ENCODE results near the gene LPCAT1. TPM values are rescaled to one million over a fixed set of nuclear protein-coding genes. Genes with fewer than 3 reads are reported as not detected.

LPCAT1 gene
- total and polyA plus RNA-seq, 2 of the 13 experiments (the other 11 are each of a cell fraction or from before 2014, with no cell fraction given), result 29.8 to 90.6 TPM

DNA sequence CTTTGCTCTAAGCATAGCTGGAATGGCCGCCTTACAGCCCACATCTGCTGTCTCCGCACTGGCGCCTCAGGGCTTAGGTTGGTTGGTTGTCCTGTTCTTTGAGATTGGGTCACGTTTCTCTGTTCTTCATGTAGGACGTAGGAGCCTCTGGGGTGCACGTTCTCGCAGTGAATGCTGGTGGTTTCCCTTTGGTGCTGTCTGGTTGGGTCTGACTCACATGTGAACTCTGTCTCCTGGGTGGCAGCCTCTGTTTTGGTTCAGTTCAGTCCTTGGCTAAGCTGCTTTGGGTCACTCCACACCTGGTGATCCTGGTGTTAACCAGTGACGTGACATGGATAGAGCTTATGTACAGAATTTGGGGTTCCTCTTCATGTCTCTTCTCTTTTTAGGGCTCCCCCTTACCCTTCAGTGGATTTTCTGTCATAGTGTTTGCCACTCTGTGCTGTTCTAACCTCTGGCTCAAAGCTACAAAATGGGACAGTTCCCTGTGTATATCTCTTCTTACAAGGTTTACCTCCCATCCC is 12.6 kb upstream of the LPCAT1 start (continued):
- TF ChIP-seq, protein P1, sequence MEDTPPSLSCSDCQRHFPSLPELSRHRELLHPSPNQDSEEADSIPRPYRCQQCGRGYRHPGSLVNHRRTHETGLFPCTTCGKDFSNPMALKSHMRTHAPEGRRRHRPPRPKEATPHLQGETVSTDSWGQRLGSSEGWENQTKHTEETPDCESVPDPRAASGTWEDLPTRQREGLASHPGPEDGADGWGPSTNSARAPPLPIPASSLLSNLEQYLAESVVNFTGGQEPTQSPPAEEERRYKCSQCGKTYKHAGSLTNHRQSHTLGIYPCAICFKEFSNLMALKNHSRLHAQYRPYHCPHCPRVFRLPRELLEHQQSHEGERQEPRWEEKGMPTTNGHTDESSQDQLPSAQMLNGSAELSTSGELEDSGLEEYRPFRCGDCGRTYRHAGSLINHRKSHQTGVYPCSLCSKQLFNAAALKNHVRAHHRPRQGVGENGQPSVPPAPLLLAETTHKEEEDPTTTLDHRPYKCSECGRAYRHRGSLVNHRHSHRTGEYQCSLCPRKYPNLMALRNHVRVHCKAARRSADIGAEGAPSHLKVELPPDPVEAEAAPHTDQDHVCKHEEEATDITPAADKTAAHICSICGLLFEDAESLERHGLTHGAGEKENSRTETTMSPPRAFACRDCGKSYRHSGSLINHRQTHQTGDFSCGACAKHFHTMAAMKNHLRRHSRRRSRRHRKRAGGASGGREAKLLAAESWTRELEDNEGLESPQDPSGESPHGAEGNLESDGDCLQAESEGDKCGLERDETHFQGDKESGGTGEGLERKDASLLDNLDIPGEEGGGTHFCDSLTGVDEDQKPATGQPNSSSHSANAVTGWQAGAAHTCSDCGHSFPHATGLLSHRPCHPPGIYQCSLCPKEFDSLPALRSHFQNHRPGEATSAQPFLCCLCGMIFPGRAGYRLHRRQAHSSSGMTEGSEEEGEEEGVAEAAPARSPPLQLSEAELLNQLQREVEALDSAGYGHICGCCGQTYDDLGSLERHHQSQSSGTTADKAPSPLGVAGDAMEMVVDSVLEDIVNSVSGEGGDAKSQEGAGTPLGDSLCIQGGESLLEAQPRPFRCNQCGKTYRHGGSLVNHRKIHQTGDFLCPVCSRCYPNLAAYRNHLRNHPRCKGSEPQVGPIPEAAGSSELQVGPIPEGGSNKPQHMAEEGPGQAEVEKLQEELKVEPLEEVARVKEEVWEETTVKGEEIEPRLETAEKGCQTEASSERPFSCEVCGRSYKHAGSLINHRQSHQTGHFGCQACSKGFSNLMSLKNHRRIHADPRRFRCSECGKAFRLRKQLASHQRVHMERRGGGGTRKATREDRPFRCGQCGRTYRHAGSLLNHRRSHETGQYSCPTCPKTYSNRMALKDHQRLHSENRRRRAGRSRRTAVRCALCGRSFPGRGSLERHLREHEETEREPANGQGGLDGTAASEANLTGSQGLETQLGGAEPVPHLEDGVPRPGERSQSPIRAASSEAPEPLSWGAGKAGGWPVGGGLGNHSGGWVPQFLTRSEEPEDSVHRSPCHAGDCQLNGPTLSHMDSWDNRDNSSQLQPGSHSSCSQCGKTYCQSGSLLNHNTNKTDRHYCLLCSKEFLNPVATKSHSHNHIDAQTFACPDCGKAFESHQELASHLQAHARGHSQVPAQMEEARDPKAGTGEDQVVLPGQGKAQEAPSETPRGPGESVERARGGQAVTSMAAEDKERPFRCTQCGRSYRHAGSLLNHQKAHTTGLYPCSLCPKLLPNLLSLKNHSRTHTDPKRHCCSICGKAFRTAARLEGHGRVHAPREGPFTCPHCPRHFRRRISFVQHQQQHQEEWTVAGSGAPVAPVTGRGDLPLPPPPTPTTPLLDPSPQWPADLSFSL (CRISPR knock-in tag; IDR thresholded peaks at IDR 0.05), result 0 out of 2 replicates have a peak, but pooled peaks have one; percentile 31
- TF ChIP-seq HDAC2 (CRISPR knock-in tag; IDR thresholded peaks at IDR 0.05) (peak; percentile 25; the same call in 1 of the 2 replicates), CREB1 (IDR thresholded peaks at IDR 0.05) (peak; percentile 66), CREB1 (CRISPR knock-in tag; IDR thresholded peaks at IDR 0.05) (peak; percentile 39), SOX6 (IDR thresholded peaks at IDR 0.05) (no peak), SOX6 (CRISPR knock-in tag; IDR thresholded peaks at IDR 0.05) (0 out of 2 replicates have a peak, but pooled peaks have one; percentile 20), RARA (CRISPR knock-in tag; IDR thresholded peaks at IDR 0.05) (peak; percentile 47; the same call in 1 of the 2 replicates), CBX5 (CRISPR knock-in tag; IDR thresholded peaks at IDR 0.05; ENCODE audit: borderline replicate concordance) (no peak), MEIS1 (CRISPR knock-in tag; IDR thresholded peaks at IDR 0.05; ENCODE audit: borderline replicate concordance) (no peak), HOXA3 (CRISPR knock-in tag; IDR thresholded peaks at IDR 0.05) (peak; percentile 21; the same call in 1 of the 2 replicates), CCDC6 (CRISPR knock-in tag; IDR thresholded peaks at IDR 0.05) (no peak)
- TF ChIP-seq, protein P2, sequence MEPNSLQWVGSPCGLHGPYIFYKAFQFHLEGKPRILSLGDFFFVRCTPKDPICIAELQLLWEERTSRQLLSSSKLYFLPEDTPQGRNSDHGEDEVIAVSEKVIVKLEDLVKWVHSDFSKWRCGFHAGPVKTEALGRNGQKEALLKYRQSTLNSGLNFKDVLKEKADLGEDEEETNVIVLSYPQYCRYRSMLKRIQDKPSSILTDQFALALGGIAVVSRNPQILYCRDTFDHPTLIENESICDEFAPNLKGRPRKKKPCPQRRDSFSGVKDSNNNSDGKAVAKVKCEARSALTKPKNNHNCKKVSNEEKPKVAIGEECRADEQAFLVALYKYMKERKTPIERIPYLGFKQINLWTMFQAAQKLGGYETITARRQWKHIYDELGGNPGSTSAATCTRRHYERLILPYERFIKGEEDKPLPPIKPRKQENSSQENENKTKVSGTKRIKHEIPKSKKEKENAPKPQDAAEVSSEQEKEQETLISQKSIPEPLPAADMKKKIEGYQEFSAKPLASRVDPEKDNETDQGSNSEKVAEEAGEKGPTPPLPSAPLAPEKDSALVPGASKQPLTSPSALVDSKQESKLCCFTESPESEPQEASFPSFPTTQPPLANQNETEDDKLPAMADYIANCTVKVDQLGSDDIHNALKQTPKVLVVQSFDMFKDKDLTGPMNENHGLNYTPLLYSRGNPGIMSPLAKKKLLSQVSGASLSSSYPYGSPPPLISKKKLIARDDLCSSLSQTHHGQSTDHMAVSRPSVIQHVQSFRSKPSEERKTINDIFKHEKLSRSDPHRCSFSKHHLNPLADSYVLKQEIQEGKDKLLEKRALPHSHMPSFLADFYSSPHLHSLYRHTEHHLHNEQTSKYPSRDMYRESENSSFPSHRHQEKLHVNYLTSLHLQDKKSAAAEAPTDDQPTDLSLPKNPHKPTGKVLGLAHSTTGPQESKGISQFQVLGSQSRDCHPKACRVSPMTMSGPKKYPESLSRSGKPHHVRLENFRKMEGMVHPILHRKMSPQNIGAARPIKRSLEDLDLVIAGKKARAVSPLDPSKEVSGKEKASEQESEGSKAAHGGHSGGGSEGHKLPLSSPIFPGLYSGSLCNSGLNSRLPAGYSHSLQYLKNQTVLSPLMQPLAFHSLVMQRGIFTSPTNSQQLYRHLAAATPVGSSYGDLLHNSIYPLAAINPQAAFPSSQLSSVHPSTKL (CRISPR knock-in tag; IDR thresholded peaks at IDR 0.05), result peak; percentile 10; the same call in 1 of the 2 replicates
- TF ChIP-seq, protein P3, sequence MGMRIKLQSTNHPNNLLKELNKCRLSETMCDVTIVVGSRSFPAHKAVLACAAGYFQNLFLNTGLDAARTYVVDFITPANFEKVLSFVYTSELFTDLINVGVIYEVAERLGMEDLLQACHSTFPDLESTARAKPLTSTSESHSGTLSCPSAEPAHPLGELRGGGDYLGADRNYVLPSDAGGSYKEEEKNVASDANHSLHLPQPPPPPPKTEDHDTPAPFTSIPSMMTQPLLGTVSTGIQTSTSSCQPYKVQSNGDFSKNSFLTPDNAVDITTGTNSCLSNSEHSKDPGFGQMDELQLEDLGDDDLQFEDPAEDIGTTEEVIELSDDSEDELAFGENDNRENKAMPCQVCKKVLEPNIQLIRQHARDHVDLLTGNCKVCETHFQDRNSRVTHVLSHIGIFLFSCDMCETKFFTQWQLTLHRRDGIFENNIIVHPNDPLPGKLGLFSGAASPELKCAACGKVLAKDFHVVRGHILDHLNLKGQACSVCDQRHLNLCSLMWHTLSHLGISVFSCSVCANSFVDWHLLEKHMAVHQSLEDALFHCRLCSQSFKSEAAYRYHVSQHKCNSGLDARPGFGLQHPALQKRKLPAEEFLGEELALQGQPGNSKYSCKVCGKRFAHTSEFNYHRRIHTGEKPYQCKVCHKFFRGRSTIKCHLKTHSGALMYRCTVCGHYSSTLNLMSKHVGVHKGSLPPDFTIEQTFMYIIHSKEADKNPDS (CRISPR knock-in tag; IDR thresholded peaks at IDR 0.05), result no peak

Measured in HepG2 (cell line).